Osteocyte (in vitro differentiated cells): Measurements from ENCODE around the gene CHST15. TPM values are rescaled to one million over a fixed set of nuclear protein-coding genes. Genes with fewer than 3 reads are reported as not detected.

Source experiments
- DNase-seq: peaks from one replicate; pipeline ENCODE4 v3.0.0; 2021; ENCODE audit warnings: mixed read lengths; ENCODE audit not compliant: unreplicated experiment; ENCODE audit errors: extremely low spot score
- H3K27ac Mint-ChIP-seq: one replicate; pipeline ENCODE4 v1.8.0; 2021; ENCODE audit warnings: mild to moderate bottlenecking, mixed read lengths; ENCODE audit not compliant: unreplicated experiment
- H3K27me3 Mint-ChIP-seq: one replicate; pipeline ENCODE4 v1.8.0; 2021; ENCODE audit warnings: mixed read lengths; ENCODE audit not compliant: unreplicated experiment
- H3K36me3 Mint-ChIP-seq: one replicate; pipeline ENCODE4 v1.8.0; 2021; ENCODE audit warnings: mixed read lengths; ENCODE audit not compliant: unreplicated experiment
- H3K4me1 Mint-ChIP-seq: one replicate; pipeline ENCODE4 v1.8.0; 2021; ENCODE audit warnings: mixed read lengths; ENCODE audit not compliant: unreplicated experiment
- H3K4me3 Mint-ChIP-seq: one replicate; pipeline ENCODE4 v1.8.0; 2021; ENCODE audit warnings: mild to moderate bottlenecking, moderate library complexity, mixed read lengths; ENCODE audit not compliant: unreplicated experiment
- H3K9me3 Mint-ChIP-seq: one replicate; pipeline ENCODE4 v1.8.0; 2021; ENCODE audit warnings: mixed read lengths; ENCODE audit not compliant: unreplicated experiment
- CTCF ChIP-seq: fragments of 200-600 bp; sonication (generic); IDR thresholded peaks from 2 replicates; pipeline ENCODE4 v1.5.0; 2021; ENCODE audit warnings: antibody characterized with exemption, mild to moderate bottlenecking, moderate library complexity
- total RNA-seq: library from RNA; stranded (reverse); gene quantifications from 2 replicates; pipeline ENCODE4 v1.2.1, GENCODE V29; 2021

CHST15 gene
- total RNA-seq, 1 donor from 2014 or later = 66.3 TPM

- H3K27me3 Mint-ChIP-seq = peaks cover 7% of the 10 kb centered on the region
- no peaks in the 10 kb centered on the region for H3K9me3 Mint-ChIP-seq
- no peak for DNase-seq
- H3K4me1 Mint-ChIP-seq = peaks cover 58% of the 10 kb centered on the region
- peaks cover 3% of the 10 kb centered on the region for H3K36me3 Mint-ChIP-seq
- no peak for TF ChIP-seq CTCF
- H3K27ac Mint-ChIP-seq = no peak overlapping the region
- peak overlapping the region; percentile 91 for H3K4me3 Mint-ChIP-seq
These were observed 1.0 kb downstream of the CHST15 start for GRCh38 chr10:124092250-124092859.

GRCh38 chr10:124091646-124092249, 1.6 kb downstream of the CHST15 start:
- H3K9me3 Mint-ChIP-seq = no peaks in the 10 kb centered on the region
- no peak for DNase-seq
- H3K36me3 Mint-ChIP-seq = peaks cover 3% of the 10 kb centered on the region
- peaks cover 4% of the 10 kb centered on the region for H3K27me3 Mint-ChIP-seq
- peaks cover 63% of the 10 kb centered on the region for H3K4me1 Mint-ChIP-seq
- peak overlapping the region; percentile 91 for H3K4me3 Mint-ChIP-seq
- no peak for TF ChIP-seq CTCF
- H3K27ac Mint-ChIP-seq = peak overlapping the region; percentile 70

- DNase-seq = no peak
- H3K27me3 Mint-ChIP-seq = no peaks in the 10 kb centered on the region
These were observed 2.7 kb downstream of the CHST15 start for GRCh38 chr10:124090601-124091209.

GRCh38 chr10:124089859-124090258, 3.5 kb downstream of the CHST15 start:
- no peak for TF ChIP-seq CTCF
- Mint-ChIP-seq H3K4me3 (peak overlapping the region; percentile 91), H3K27me3 (no peaks in the 10 kb centered on the region), H3K36me3 (peaks cover 3% of the 10 kb centered on the region), H3K9me3 (no peaks in the 10 kb centered on the region), H3K4me1 (peaks cover 80% of the 10 kb centered on the region), H3K27ac (no peak overlapping the region)
- DNase-seq = no peak

More at GRCh38 chr10:124090601-124091209, 2.7 kb downstream of the CHST15 start:
- Mint-ChIP-seq H3K9me3 (no peaks in the 10 kb centered on the region), H3K27ac (no peak overlapping the region), H3K36me3 (peaks cover 3% of the 10 kb centered on the region), H3K4me3 (peak overlapping the region; percentile 91), H3K4me1 (peaks cover 74% of the 10 kb centered on the region)
- no peak for TF ChIP-seq CTCF

- no peak overlapping the region for H3K4me3 Mint-ChIP-seq
These were observed 4.5 kb downstream of the CHST15 start for GRCh38 chr10:124088915-124089314.

More at GRCh38 chr10:124088915-124089314, 4.5 kb downstream of the CHST15 start:
- H3K27ac Mint-ChIP-seq = no peak overlapping the region
- no peaks in the 10 kb centered on the region for H3K9me3 Mint-ChIP-seq
- peaks cover 78% of the 10 kb centered on the region for H3K4me1 Mint-ChIP-seq
- DNase-seq = no peak
- H3K36me3 Mint-ChIP-seq = peaks cover 3% of the 10 kb centered on the region
- TF ChIP-seq CTCF = no peak
- no peaks in the 10 kb centered on the region for H3K27me3 Mint-ChIP-seq
